SW 1271 (cell line): ENCODE measurements around the gene GCAT.
A peak's percentile ranks its signal among the peaks of the same experiment; 100 is the strongest.
"Not testable (repeated sequence)": the region's sequence is repeated elsewhere in the genome, so short reads cannot be mapped to it uniquely, and the experiment has no call there.

ENCODE experiments used
- DNase-seq, 2 experiments: peaks; one replicate each; lab custom pipeline; 2025; lab: John Stamatoyannopoulos, UW

Gene GCAT

DNA sequence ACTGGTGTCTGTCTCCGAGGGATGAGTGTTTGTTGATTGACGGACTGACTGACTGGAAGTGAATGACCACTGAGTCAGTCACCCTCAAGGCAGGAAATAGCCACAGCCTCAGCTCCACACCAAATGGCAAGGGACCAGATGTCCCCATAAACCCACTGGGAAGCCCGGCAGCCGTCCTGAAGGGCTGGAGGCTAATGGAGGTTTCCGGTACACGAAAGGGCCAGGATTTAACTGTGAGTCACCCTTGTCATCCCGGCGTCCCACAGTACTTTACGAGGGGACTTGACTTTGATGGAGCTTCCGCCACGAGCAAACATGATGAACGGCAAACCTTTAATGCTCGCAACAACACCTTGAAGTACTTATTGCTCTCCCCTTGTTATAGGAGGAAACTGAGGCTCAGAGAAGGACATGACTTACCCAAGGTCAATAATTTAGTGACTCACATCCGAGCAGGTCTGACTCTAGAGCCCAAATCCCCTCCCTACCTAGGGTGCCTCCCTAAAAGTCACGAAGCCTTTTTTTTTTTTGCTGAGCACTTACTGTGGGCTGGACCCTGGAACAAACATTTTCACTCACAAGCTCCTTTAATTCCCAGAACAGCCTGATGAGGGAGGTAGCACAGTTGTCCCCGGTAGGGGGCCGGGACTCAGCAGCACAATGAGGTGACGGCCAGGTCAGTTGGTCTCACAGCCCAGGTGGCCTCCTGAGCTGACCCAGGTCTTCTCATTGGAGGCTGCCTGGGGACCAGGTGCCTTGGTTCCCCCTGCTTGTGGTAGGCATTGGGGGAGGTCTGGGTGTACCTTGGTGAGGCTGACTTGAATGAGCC, 25.2 kb upstream of the GCAT start:
- DNase-seq: no peak

DNA sequence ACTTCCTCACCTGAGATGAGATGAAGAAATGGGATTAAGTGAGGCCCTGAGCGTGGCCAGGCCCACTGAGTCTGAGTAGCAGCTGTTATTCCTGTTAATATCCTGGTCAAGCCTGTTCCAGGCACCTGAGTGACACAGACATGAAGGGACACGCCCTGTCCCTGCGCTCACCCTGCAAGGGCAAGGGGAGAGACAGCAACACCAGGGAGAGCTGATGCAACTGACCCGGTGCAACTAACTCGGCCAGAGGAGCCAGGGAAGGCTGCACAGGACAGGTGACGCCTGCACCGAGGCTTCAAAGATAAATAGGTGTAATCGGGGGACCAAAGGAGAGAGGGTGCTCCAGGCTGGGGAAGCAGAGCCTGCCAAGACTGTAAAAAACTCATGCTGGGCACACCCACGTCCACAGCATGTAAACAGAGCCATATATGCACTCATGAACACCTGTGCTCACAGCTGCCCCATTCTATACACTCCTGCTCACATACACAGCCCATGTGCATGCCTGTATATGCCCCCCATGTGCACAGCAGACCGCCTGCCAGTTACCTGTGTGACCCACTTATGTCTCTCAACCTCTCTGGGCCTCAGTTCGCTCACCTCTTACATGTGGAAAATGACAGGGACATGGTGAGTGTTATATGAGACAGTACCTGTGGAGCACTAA, 22.8 kb upstream of the GCAT start:
- DNase-seq: no peak

- no peak for DNase-seq
Observed at GRCh38 chr22:37790234-37790633, 17.5 kb upstream of the GCAT start.

GRCh38 chr22:37792494-37792893, 15.2 kb upstream of the GCAT start:
- DNase-seq: no peak

DNA sequence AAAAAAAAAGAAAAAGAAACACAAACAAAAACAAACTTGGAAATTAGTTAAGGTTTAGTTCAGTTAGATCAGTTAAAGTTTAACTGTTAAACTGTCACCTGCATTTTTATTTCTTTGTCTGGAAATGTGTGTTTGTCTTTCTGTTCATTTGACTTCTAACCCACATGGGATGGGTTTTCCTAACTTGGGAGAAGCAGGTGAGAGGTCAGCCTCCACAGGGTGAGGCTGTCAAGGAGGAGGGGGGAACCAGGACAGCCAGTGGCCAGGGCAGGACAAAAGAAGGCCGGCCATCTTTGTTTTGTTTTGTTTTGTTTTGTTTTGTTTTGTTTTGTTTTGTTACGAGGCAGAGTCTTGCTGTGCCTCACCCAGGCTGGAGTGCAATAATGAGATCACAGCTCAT, 13.4 kb upstream of the GCAT start:
- DNase-seq: no peak

DNA sequence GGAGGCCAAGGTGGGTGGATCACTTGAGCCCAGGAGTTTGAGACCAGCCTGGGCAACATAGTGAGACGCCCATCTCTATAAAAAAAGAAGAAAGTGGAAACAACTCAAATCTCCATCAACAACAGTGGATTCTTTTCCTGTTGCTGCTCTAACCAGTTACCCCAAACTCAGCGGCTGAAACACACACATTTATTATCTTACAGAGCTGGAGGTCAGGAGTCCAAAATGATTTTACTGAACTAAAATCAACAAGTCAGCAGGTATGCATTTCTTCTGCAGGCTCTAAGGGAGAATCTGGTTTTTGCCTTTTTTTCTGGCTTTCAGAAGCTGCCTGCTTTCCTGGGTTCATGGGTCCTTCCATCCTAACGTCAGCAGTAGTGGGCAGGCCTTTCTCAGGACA, 11.7 kb upstream of the GCAT start:
- DNase-seq: no peak

DNA sequence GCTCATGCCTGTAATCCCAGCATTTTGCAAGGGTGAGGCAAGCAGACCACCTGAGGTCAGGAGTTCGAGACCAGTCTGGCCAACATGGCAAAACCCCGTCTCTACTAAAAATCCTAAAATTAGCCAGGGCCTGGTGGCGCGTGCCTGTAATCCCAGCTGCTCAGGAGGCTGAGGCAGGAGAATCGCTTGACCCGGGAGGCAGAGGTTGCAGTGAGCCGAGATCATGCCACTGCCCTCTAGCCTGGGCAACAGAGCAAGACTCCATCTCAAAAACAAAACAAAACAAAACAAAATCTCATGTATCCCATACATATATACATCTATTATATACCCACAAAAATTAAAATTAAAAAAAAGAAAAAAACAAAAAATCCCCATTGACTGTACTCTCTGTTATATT, 10.5 kb upstream of the GCAT start:
- DNase-seq: not testable (repeated sequence)

GRCh38 chr22:37797874-37798500, 9.7 kb upstream of the GCAT start:
- DNase-seq: no peak

DNA sequence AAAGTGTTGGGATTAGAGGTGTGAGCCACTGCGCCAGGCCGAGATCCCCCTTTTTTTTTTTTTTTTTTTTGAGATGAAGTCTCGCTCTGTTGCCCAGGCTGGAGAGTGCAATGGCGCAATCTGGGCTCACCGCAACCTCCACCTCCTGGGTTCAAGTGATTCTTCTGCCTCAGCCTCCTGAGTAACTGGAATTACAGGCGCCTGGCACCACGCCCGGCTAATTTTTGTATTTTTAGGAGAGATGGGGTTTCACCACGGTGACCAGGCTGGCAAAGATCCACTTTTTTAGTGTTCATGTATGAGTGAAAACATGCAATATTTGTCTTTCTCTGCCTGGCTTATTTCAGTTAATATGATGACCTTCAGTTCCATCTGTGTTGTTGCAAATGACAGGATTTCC, 7.8 kb upstream of the GCAT start:
- not testable (repeated sequence) for DNase-seq

DNA sequence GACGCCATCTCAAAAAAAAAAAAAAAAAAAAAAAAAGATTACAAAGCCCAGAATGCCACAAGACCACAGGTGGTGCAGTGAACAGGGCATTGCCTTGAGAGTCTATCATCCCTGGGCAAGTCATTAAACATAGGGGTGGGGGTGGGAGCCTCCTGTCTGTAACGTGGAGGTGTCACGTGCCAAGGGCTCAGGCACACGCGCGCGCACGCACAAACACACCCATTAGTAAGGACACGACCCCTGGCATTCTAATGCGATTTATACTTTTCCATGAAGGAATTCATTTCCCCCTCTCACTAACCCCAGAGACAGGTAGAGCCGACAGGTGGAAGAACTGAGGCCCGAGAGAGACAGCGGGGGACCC, 5.8 kb upstream of the GCAT start:
- DNase-seq: no peak

DNA sequence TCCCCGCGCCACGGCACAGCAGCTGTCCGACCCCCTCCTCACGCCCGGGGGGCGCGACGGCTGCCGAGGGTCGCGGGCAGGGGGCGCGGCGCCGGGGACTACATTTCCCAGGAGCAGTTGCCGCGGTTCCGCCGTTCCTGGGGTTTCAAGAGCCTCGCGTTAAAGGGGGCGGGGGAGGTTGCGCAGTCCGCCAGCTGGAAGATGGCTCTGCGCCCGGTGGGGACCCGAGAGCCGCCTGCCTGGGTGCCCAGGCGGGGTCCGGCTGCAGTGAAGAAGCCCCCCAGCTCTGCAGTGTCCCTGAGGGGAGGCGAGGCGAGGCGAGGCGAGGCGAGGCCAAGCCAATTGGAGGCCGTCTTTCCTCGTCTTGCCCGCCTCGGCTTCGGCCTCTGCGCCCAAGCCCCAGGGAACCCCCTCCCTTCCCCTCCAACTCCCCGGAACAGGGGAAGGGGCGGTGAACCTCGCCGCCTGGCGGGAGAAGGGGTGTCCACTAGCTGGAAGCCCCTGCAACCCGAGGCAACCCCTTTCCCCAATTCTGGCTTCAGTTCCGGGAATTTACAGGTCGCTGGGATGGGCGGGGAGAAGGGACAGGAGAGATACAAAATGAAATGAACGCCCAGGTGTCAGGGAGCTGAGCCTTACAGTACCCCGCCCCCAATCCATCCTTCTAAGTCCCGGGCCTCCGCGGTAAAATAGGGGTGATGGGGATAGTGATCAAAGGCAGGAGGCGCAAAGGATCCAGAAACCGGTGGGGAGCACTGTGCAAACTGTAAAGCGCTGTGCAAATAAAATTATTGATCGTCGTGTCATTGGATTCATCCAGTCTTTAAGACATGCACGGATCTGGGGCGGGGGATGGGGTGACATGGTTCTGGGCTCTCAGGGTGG, 5.2 kb upstream of the GCAT start:
- DNase-seq: peak in 1 of 2 experiments; percentile 11

- DNase-seq: no peak
Observed at GRCh38 chr22:37803195-37803638, 4.5 kb upstream of the GCAT start.

DNA sequence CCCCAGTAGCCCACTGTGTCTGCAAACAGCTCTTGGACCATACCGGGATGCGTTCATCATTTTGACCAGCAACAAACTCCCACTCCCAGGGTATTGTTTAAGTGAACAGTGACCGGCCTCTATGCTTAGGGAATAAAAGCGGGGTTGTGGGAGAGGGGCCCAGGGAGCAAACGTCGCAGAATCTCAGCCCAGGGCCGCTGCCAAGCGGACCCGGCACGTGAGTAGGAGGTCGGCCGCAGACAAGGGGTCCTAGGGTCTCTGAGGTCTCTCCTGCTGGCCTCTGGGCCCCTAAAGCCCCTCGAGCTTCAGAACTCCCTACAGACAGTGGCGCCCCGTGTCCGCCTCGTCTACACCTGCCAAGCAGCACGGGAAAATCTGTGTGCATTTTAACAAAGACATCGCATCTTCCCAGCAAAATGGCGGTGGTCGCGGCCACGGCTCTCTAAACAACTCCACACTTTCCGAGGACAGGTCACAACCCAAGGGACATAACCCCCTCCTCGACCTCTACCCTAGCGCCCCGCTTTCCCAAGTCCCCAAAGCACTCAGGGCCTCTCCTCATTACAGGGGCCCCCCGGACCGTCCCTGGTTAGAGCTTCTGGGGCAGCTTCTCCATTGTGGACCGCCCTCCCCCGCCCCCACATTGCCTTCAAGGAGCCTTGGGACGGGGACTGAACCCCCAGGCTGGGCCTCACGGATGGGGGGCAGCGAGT, 3.9 kb upstream of the GCAT start:
- no peak for DNase-seq

GRCh38 chr22:37804352-37804880, 3.3 kb upstream of the GCAT start:
- DNase-seq: no peak

DNA sequence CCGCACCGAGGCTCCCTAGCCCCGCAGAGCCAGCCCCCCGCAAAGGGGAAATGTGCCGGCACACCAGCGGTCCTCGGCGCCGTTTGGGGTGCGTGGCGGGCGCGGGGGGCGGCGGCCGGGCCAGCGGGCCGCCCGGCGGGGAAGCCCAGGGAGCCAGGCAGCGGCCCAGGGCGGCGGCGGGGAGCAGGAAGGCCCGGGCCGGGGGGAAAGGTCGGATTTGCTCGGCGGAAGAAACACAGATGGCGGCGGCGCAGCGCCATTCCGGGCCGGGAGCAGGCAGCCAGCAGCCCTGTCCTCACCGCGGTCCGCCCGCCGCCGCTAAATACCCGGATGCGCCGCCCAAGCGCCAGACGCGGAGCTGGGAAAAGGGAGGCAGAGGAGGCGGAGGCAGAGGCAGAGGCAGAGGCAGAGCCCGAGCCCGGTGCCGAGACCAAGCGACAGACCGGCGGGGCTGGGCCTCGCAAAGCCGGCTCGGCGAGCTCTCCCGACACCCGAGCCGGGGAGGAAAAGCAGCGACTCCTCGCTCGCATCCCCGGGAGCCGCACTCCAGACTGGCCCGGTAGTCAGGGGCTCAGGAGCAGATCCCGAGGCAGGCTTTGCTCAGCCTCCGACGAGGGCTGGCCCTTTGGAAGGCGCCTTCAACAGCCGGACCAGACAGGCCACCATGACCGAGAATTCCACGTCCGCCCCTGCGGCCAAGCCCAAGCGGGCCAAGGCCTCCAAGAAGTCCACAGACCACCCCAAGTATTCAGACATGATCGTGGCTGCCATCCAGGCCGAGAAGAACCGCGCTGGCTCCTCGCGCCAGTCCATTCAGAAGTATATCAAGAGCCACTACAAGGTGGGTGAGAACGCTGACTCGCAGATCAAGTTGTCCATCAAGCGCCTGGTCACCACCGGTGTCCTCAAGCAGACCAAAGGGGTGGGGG, 2.6 kb upstream of the GCAT start:
- DNase-seq: peak; percentile 25 to 77

DNA sequence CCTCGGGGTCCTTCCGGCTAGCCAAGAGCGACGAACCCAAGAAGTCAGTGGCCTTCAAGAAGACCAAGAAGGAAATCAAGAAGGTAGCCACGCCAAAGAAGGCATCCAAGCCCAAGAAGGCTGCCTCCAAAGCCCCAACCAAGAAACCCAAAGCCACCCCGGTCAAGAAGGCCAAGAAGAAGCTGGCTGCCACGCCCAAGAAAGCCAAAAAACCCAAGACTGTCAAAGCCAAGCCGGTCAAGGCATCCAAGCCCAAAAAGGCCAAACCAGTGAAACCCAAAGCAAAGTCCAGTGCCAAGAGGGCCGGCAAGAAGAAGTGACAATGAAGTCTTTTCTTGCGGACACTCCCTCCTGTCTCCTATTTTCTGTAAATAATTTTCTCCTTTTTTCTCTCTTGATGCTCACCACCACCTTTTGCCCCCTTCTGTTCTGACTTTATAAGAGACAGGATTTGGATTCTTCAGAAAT, 1.9 kb upstream of the GCAT start:
- DNase-seq: no peak

- DNase-seq: no peak
Observed at GRCh38 chr22:37806409-37807333, 1.1 kb upstream of the GCAT start.

DNA sequence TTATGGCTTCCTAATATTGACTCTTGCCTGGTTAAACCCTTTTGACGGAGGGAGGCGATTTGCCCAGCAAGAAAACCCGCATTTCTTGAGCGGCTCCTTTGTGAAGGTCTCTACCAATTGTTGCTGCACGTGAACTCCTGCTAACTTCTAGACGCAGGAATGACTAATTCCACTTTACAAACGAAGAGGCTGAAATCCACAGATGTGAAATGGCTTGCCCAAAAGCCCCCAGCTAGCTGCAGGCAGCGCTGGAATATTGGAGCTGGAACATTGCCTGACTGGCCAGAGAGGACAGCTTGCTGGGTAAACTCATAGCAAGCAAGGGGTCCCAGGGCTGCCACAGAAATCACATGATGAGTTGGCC, 542 bp downstream of the GCAT start:
- DNase-seq: no peak
